K562 (cell line): ENCODE measurements around the gene INPP1. TPM values are rescaled to one million over a fixed set of nuclear protein-coding genes. Genes with fewer than 3 reads are reported as not detected.

Experiments
- CREM ChIP-seq: IDR thresholded peaks from 2 replicates; pipeline ENCODE4 v1.6.1; 2014; ENCODE audit warnings: antibody characterized with exemption, low read depth
- CSDE1 ChIP-seq, 2 experiments: fragments of 450-650 bp; IDR thresholded peaks; 2 replicates each; pipeline ENCODE4 v1.6.1; 2016; ENCODE audit warnings: mild to moderate bottlenecking in 1 of 2
- EP400 ChIP-seq: fragments of 450-650 bp; IDR thresholded peaks from 2 replicates; pipeline ENCODE4 v1.6.1; 2017; ENCODE audit warnings: antibody characterized with exemption, mild to moderate bottlenecking, moderate library complexity
- GABPA ChIP-seq: fragments of 200-800 bp; sonication (Bioruptor generic); conservative IDR thresholded peaks from 2 replicates; pipeline ENCODE4 v1.6.1; 2016; ENCODE audit warnings: low read depth, missing genetic modification characterization, missing compliant biosample characterization
- HOMEZ ChIP-seq: fragments of 250-450 bp; sonication (Bioruptor Pico); IDR thresholded peaks from 2 replicates; pipeline ENCODE4 v1.4.0; 2020; ENCODE audit warnings: mild to moderate bottlenecking, moderate library complexity
- MAFG ChIP-seq: fragments of 450-650 bp; conservative IDR thresholded peaks from 2 replicates; pipeline ENCODE4 v1.6.1; 2016; ENCODE audit warnings: missing genetic modification characterization, missing compliant biosample characterization
- MEF2A ChIP-seq: IDR thresholded peaks from 2 replicates; pipeline ENCODE4 v1.6.1; 2011; ENCODE audit warnings: low read depth, mild to moderate bottlenecking, low read length, moderate library complexity; ENCODE audit not compliant: control insufficient read depth
- NCOR1 ChIP-seq: fragments of 450-650 bp; IDR thresholded peaks from 2 replicates; pipeline ENCODE4 v1.6.1; 2016; ENCODE audit warnings: mild to moderate bottlenecking, moderate library complexity
- NEUROD1 ChIP-seq: fragments of 150-350 bp; IDR thresholded peaks from 2 replicates; pipeline ENCODE4 v1.6.1; 2014; ENCODE audit warnings: borderline replicate concordance, low read length, low read depth; ENCODE audit not compliant: partially characterized antibody
- NFXL1 ChIP-seq: fragments of 450-650 bp; formaldehyde crosslinking; IDR thresholded peaks from 2 replicates; pipeline ENCODE4 v1.4.0; 2021; ENCODE audit warnings: mild to moderate bottlenecking
- NR0B1 ChIP-seq: fragments of 450-650 bp; IDR thresholded peaks from one replicate; pipeline ENCODE4 v1.6.1; 2018; ENCODE audit warnings: mild to moderate bottlenecking, moderate library complexity; ENCODE audit not compliant: partially characterized antibody
- PHF20 ChIP-seq: fragments of 450-650 bp; IDR thresholded peaks from 2 replicates; pipeline ENCODE4 v1.6.1; 2018; ENCODE audit not compliant: partially characterized antibody
- SFPQ ChIP-seq: fragments of 200-400 bp; formaldehyde crosslinking; IDR thresholded peaks from 2 replicates; pipeline ENCODE4 v1.6.1; 2017; ENCODE audit warnings: mild to moderate bottlenecking, low read depth, low read length, moderate library complexity
- THAP7 ChIP-seq: fragments of 250-450 bp; sonication (Bioruptor Pico); IDR thresholded peaks from 2 replicates; pipeline ENCODE4 v1.5.0; 2021
- USF2 ChIP-seq: sonication (generic); formaldehyde crosslinking; IDR thresholded peaks from 2 replicates; pipeline ENCODE4 v1.5.0; 2020; ENCODE audit warnings: missing genetic modification reagents
- VEZF1 ChIP-seq: fragments of 200-800 bp; sonication (Bioruptor generic); IDR thresholded peaks from 2 replicates; pipeline ENCODE4 v1.6.1; 2017; ENCODE audit warnings: missing genetic modification characterization, missing compliant biosample characterization
- ZNF217 ChIP-seq: sonication (generic); formaldehyde crosslinking; IDR thresholded peaks from 2 replicates; pipeline ENCODE4 v1.8.0; 2022; ENCODE audit warnings: mild to moderate bottlenecking, missing genetic modification reagents
- ZNF511 ChIP-seq: sonication (generic); formaldehyde crosslinking; IDR thresholded peaks from 2 replicates; pipeline ENCODE4 v1.8.0; 2022; ENCODE audit warnings: mild to moderate bottlenecking, missing genetic modification reagents
- ZNF707 ChIP-seq: fragments of 250-450 bp; sonication (Bioruptor Pico); conservative IDR thresholded peaks from 2 replicates; pipeline ENCODE4 v1.8.0; 2022; ENCODE audit warnings: inconsistent platforms, mild to moderate bottlenecking, moderate library complexity
- polyA plus RNA-seq, 8 experiments: library from polyadenylated mRNA; depleted of rRNA in 4 of 8; stranded (reverse) in 5 of 8; unstranded in 3 of 8; fragments of >200 nt; fragmentation: Nextera tagmentation in 2 of 8; fragmentation: Illumina TruSeq in 1 of 8; extraction: Ambion mirVana in 2 of 8; extraction: Trizol in 1 of 8; gene quantifications; 2 replicates each; pipeline versions ENCODE4 v1.2.1 to v1.2.3, GENCODE V29; 2011 to 2014; ENCODE audit warnings: inconsistent platforms in 1 of 8, missing spikeins in 1 of 8
- total RNA-seq, 7 experiments: library from RNA; depleted of rRNA in 6 of 7; stranded (reverse); fragments of >200 nt in 6 of 7; fragmentation: Illumina TruSeq in 2 of 7; extraction: Trizol in 2 of 7; gene quantifications; 2 replicates each; pipeline versions ENCODE4 v1.2.1 to v1.2.3, GENCODE V29; 2011 to 2021; ENCODE audit warnings: low replicate concordance in 1 of 7

Gene INPP1
- total and polyA plus RNA-seq, 9 of the 15 experiments (the other 6 are each of a cell fraction or from before 2014, with no cell fraction given), result 3.7 to 11.8 (median 6.5) TPM

- TF ChIP-seq NR0B1 (no peak), NFXL1 (no peak), EP400 (peak; percentile 71), THAP7 (CRISPR knock-in tag) (no peak), SFPQ (no peak), PHF20 (no peak), VEZF1 (CRISPR knock-in tag) (no peak), ZNF707 (CRISPR knock-in tag) (no peak), HOMEZ (CRISPR knock-in tag) (no peak), USF2 (CRISPR knock-in tag) (no peak), MAFG (tag) (no peak), ZNF511 (no peak), GABPA (tag) (no peak), NCOR1 (peak; percentile 86), CREM (peak; percentile 84), CSDE1 (IDR thresholded peaks at IDR 0.05) (no peak), NEUROD1 (peak; percentile 30), MEF2A (no peak), ZNF217 (CRISPR knock-in tag) (no peak)
Observed at GRCh38 chr2:190380962-190381412, 37.6 kb downstream of the INPP1 start (continued).
